Testis (tissue), 3 donors: ENCODE measurements around the gene SLC25A6. TPM values are rescaled to one million over a fixed set of nuclear protein-coding genes. Genes with fewer than 3 reads are reported as not detected.
"Not testable (repeated sequence)": the region's sequence is repeated elsewhere in the genome, so short reads cannot be mapped to it uniquely, and the experiment has no call there.

Experiments used
- DNase-seq: peaks from one replicate; pipeline ENCODE4 v3.0.0-alpha.2; 2019
- H3K27ac ChIP-seq, 2 donors: fragments of 200-600 bp; sonication (generic); one replicate each; pipeline ENCODE4 v1.5.1; 2019
- H3K27me3 ChIP-seq: fragments of 200-600 bp; sonication (generic); one replicate; pipeline ENCODE4 v1.5.1; 2019
- H3K36me3 ChIP-seq: fragments of 200-600 bp; sonication (generic); one replicate; pipeline ENCODE4 v1.5.1; 2017; ENCODE audit warnings: low read depth; ENCODE audit errors: missing control alignments
- H3K4me1 ChIP-seq: fragments of 200-600 bp; sonication (generic); one replicate; pipeline ENCODE4 v1.5.1; 2019
- H3K4me3 ChIP-seq, 2 donors: fragments of 200-600 bp; sonication (generic); one replicate each; pipeline ENCODE4 v1.5.1; 2017 to 2019
- H3K9me3 ChIP-seq: fragments of 200-600 bp; sonication (generic); one replicate; pipeline ENCODE4 v1.5.1; 2017
- POLR2A ChIP-seq: fragments of 450-650 bp; IDR thresholded peaks from one replicate; pipeline ENCODE4 v1.6.1; 2017; ENCODE audit warnings: antibody characterized with exemption, mild to moderate bottlenecking, moderate library complexity
- WGBS, 2 donors: methylation state at CpG; one replicate each; pipeline ENCODE4 v1.1.5; 2018; 5-methylcytosine and 5-hydroxymethylcytosine counted together
- intact Hi-C: fragments of 100-400 bp; cut with DNase I; formaldehyde crosslinking; loops from one replicate; pipeline ENCODE4 v1.15.1; 2023; ENCODE audit warnings: low total_unique reads
- polyA plus RNA-seq: library from polyadenylated mRNA; stranded (reverse); fragments of 350-450 nt; fragmentation: Illumina TruSeq; extraction: RNeasy Lipid Tissue Mini Kit (QIAGEN cat#74804); gene quantifications from one replicate; pipeline ENCODE4 v1.2.3, GENCODE V29; 2014; ENCODE audit warnings: low read depth, low replicate concordance; ENCODE audit not compliant: insufficient read depth
- total RNA-seq, 2 donors: library from RNA; depleted of rRNA; stranded (reverse); fragments of >200 nt; gene quantifications; one replicate each; pipeline ENCODE4 v1.2.3, GENCODE V29; 2016
- TF ChIP-seq, protein P1 (sequence below), 3 experiments: fragments of 450-650 bp in 2 of 3; fragments of 200-600 bp in 1 of 3; sonication (generic) in 1 of 3; IDR thresholded peaks; one replicate each; pipeline ENCODE4 v1.5.1; 2016 to 2019; ENCODE audit warnings: antibody characterized with exemption in 3 of 3, mild to moderate bottlenecking in 2 of 3, moderate library complexity in 1 of 3

SLC25A6 gene
- total and polyA plus RNA-seq, 3 donors from 2014 or later = 157 to 293 (median 171) TPM

- no peak for TF ChIP-seq POLR2A
- TF ChIP-seq, protein P1, sequence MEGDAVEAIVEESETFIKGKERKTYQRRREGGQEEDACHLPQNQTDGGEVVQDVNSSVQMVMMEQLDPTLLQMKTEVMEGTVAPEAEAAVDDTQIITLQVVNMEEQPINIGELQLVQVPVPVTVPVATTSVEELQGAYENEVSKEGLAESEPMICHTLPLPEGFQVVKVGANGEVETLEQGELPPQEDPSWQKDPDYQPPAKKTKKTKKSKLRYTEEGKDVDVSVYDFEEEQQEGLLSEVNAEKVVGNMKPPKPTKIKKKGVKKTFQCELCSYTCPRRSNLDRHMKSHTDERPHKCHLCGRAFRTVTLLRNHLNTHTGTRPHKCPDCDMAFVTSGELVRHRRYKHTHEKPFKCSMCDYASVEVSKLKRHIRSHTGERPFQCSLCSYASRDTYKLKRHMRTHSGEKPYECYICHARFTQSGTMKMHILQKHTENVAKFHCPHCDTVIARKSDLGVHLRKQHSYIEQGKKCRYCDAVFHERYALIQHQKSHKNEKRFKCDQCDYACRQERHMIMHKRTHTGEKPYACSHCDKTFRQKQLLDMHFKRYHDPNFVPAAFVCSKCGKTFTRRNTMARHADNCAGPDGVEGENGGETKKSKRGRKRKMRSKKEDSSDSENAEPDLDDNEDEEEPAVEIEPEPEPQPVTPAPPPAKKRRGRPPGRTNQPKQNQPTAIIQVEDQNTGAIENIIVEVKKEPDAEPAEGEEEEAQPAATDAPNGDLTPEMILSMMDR (IDR thresholded peaks at IDR 0.05) = no peak
- intact Hi-C loops = no loop called here
- no peaks in the 10 kb centered on the region for H3K27me3 ChIP-seq
- no peak overlapping the region for H3K4me3 ChIP-seq
- H3K36me3 ChIP-seq = no peaks in the 10 kb centered on the region
- H3K9me3 ChIP-seq = no peaks in the 10 kb centered on the region
- WGBS, 2 donors = 91 to 96% methylated on average over 12 to 19 of the region's 19 CpGs
- H3K27ac ChIP-seq = no peak overlapping the region
- H3K4me1 ChIP-seq = no peaks in the 10 kb centered on the region
- no peak for DNase-seq
Observed at GRCh38 chrX:1433646-1434357, 41.9 kb upstream of the SLC25A6 start.

DNA sequence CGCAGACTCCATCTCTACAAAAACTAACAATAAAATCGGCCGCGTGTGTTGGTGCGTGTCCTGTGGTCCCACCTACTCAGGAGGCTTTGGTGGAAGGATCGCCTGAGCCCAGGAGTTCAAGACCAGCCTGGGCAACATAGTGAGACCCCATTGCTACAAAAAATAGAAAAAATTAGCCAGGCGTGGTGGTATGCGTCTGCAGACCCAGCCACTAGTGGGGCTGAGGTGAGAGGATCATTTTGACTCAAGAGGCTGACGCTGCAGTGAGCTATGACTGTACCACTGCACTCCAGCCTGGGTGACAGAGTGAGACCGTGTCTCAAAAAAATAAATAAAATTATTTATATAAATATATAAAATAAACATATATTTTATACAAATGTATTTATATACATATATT lies 38.5 kb upstream of the SLC25A6 start:
- WGBS, 2 donors = 87 to 96% methylated on average over 10 of the region's 10 CpGs
- Histone ChIP-seq H3K4me3 (no peak overlapping the region), H3K36me3 (no peaks in the 10 kb centered on the region), H3K27me3 (no peaks in the 10 kb centered on the region), H3K9me3 (no peaks in the 10 kb centered on the region), H3K27ac (no peak overlapping the region), H3K4me1 (no peaks in the 10 kb centered on the region)
- no peak for TF ChIP-seq POLR2A
- TF ChIP-seq, protein P1 (IDR thresholded peaks at IDR 0.05) = no peak
- intact Hi-C loops = no loop called here
- no peak for DNase-seq

DNA sequence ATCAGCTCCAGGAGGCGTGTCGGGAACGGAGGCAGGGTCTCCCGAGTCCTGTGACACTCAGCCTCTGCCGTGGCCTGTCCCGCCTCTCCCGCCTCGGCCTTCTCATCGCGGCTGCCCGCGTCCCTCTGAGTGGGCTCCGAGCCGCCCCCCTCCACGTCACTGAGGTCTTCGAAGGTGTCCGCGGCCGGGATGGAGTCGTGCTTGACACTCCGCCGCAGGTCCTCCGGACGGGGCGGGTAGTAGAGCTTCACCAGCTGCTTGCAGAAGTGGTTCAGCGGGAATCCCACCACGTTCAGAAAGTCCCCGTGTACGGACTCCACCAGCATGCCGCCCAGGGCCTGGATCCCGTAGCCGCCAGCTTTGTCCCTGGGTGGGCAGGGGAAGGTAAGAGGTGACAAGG lies 35.8 kb upstream of the SLC25A6 start:
- intact Hi-C loops = no loop called here
- Histone ChIP-seq H3K27me3 (no peaks in the 10 kb centered on the region), H3K4me1 (no peaks in the 10 kb centered on the region), H3K4me3 (no peak overlapping the region), H3K9me3 (no peaks in the 10 kb centered on the region), H3K27ac (no peak overlapping the region), H3K36me3 (no peaks in the 10 kb centered on the region)
- DNase-seq = peak; percentile 8
- WGBS, 2 donors = 93 to 94% methylated on average over 23 to 32 of the region's 32 CpGs
- TF ChIP-seq POLR2A = no peak
- TF ChIP-seq, protein P1 (IDR thresholded peaks at IDR 0.05) = no peak

- 88 to 93% methylated on average over 13 to 16 of the region's 16 CpGs for WGBS, 2 donors
- H3K27ac ChIP-seq, H3K36me3 ChIP-seq, H3K9me3 ChIP-seq, DNase-seq, H3K27me3 ChIP-seq, H3K4me3 ChIP-seq, intact Hi-C loops, H3K4me1 ChIP-seq: not testable (repeated sequence)
Observed at GRCh38 chrX:1426321-1426720, 34.4 kb upstream of the SLC25A6 start.

DNA sequence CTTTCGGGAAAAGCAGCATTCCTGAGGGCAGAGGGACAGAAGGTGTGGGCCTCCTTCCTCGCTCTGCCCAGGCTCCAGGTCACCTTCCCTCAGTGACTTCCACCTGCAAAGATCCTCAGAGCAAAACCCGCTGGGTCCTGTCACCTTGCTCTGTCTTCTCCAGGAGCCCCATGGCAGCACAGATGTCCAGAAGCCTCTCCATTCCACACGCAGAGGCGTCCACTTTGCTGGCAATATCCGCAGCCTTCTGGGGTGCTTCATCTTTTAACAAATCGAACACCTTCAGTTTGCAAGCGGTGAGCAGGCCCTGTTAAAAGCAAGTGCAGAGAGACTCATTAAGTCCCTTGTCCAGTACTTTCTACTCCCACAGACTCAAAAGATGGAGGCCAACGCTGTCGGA lies 33.5 kb upstream of the SLC25A6 start:
- WGBS, 2 donors = 75 to 77% methylated on average over 10 of the region's 10 CpGs

More for the DNA sequence above, 33.5 kb upstream of the SLC25A6 start:
- Histone ChIP-seq H3K4me1 (no peaks in the 10 kb centered on the region), H3K27ac (no peak overlapping the region), H3K4me3 (no peak overlapping the region), H3K36me3 (no peaks in the 10 kb centered on the region), H3K27me3 (no peaks in the 10 kb centered on the region), H3K9me3 (no peaks in the 10 kb centered on the region)
- DNase-seq = no peak
- TF ChIP-seq POLR2A = no peak
- TF ChIP-seq, protein P1 (IDR thresholded peaks at IDR 0.05) = no peak
- intact Hi-C loops = no loop called here
